ENCODE data around the gene EEFSEC. TPM values are rescaled to one million over a fixed set of nuclear protein-coding genes. Genes with fewer than 3 reads are reported as not detected.

The EEFSEC gene
- total RNA-seq, 1 donor, result 5.1 TPM

- Histone ChIP-seq H3K4me1 (ENCODE audit: insufficient read depth, low read length) (no peaks in the 10 kb centered on the region), H3K27me3 (ENCODE audit: insufficient read depth, low read length) (no peaks in the 10 kb centered on the region), H3K4me2 (ENCODE audit: insufficient read depth, low read length) (no peak overlapping the region), H4K20me1 (ENCODE audit: insufficient read depth, low read length) (peaks cover 5% of the 10 kb centered on the region), H3K79me2 (ENCODE audit: insufficient read depth, low read length) (no peaks in the 10 kb centered on the region), H3K4me3 (ENCODE audit: insufficient read depth, low read length) (no peak overlapping the region), H3K36me3 (ENCODE audit: insufficient read depth, low read length) (no peaks in the 10 kb centered on the region), H3K27ac (ENCODE audit: low read depth, low read length) (no peak overlapping the region), H3K9me3 (ENCODE audit: low read depth, low read length) (no peaks in the 10 kb centered on the region), H2AFZ (ENCODE audit: low read length) (no peak overlapping the region)
- DNase-seq (ENCODE audit: insufficient read length, low spot score, missing footprints), result no peak
- TF ChIP-seq CTCF (IDR thresholded peaks at IDR 0.05; ENCODE audit: extremely low read depth, low read depth, low read length), result no peak
Measured at GRCh38 chr3:128173200-128173599, 19.9 kb downstream of the EEFSEC start.

- Histone ChIP-seq H4K20me1 (ENCODE audit: insufficient read depth, low read length) (no peaks in the 10 kb centered on the region), H3K36me3 (ENCODE audit: insufficient read depth, low read length) (no peaks in the 10 kb centered on the region), H3K4me2 (ENCODE audit: insufficient read depth, low read length) (no peak overlapping the region), H3K79me2 (ENCODE audit: insufficient read depth, low read length) (no peaks in the 10 kb centered on the region), H2AFZ (ENCODE audit: low read length) (no peak overlapping the region), H3K4me3 (ENCODE audit: insufficient read depth, low read length) (no peak overlapping the region), H3K9me3 (ENCODE audit: low read depth, low read length) (no peaks in the 10 kb centered on the region), H3K27me3 (ENCODE audit: insufficient read depth, low read length) (no peaks in the 10 kb centered on the region), H3K4me1 (ENCODE audit: insufficient read depth, low read length) (no peaks in the 10 kb centered on the region), H3K27ac (ENCODE audit: low read depth, low read length) (no peak overlapping the region)
- TF ChIP-seq CTCF (IDR thresholded peaks at IDR 0.05; ENCODE audit: extremely low read depth, low read depth, low read length), result no peak
- no peak for DNase-seq (ENCODE audit: insufficient read length, low spot score, missing footprints)
Measured at GRCh38 chr3:128173849-128174248, 20.6 kb downstream of the EEFSEC start.

DNA sequence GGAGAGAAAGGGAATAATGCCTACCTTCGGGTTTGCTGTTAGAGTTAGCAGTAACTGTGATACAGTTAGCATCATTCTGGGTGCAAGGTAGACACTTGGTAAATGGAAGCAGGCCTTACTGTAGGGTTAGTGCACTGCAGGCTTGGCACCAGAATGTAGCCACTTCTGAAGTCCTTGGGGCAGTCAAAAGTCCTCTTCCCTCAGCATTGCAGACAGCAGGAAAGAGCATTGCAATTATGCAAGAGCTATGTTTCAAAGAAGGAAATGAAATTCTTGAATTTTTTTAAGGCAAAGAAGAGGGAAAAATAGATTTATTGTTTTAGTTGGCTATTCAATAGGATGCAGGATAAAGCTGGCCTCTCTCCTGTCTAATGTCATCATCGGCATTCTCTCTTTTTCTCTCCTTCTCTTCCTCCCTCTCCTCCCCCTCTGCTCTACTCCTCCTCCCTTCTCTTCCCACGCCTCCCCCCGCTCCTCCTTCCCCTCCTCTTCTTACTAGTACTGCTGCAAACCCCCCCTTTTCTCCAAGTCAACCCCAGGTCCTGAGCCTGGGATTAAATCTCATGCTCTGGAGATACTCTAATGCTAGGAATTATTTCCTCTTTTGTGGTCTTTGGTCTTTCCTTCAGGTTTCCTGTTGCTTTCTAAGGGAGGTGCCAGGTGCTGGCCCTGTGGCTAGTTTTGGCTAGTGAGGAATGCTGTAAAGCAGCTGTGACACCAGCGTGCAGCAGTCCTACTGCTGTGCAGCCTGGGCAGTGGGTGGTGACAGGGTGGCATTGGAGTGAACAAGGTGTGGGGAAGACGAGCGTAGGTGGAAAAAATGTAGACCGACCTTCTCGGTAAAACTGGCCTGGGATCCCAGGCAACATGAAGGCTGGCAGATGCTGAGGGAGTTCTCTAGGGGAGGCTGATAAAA is 21.7 kb downstream of the EEFSEC start:
- no peaks in the 10 kb centered on the region for H3K27me3 ChIP-seq (ENCODE audit: insufficient read depth, low read length)
- no peak overlapping the region for H3K27ac ChIP-seq (ENCODE audit: low read depth, low read length)
- H4K20me1 ChIP-seq (ENCODE audit: insufficient read depth, low read length), result no peaks in the 10 kb centered on the region
- no peak for TF ChIP-seq CTCF (IDR thresholded peaks at IDR 0.05; ENCODE audit: extremely low read depth, low read depth, low read length)
- H3K79me2 ChIP-seq (ENCODE audit: insufficient read depth, low read length), result no peaks in the 10 kb centered on the region
- no peaks in the 10 kb centered on the region for H3K4me1 ChIP-seq (ENCODE audit: insufficient read depth, low read length)
- DNase-seq (ENCODE audit: insufficient read length, low spot score, missing footprints), result no peak
- no peak overlapping the region for H3K4me2 ChIP-seq (ENCODE audit: insufficient read depth, low read length)
- no peaks in the 10 kb centered on the region for H3K9me3 ChIP-seq (ENCODE audit: low read depth, low read length)
- H3K4me3 ChIP-seq (ENCODE audit: insufficient read depth, low read length), result no peak overlapping the region
- H2AFZ ChIP-seq (ENCODE audit: low read length), result no peak overlapping the region
- no peaks in the 10 kb centered on the region for H3K36me3 ChIP-seq (ENCODE audit: insufficient read depth, low read length)

DNA sequence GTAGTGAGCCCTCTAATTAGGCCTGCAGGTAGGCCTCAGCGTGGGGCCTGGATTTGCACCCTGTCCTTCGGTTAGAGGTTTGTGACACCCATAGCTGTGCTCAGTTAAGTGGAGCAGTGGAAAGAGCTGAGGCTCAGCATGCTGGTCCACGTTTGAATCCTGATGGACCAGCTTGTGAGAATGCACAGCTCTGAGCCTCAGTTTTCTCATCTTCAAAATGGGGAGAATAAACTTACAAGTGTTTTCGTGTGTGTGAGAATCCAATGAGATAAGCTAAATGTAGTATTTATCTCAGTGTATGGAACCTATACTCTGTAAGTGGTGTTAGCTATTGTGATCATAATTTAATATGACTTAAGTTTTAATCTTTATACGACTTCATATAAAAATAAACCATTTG is 22.5 kb downstream of the EEFSEC start:
- Histone ChIP-seq H3K9me3 (ENCODE audit: low read depth, low read length) (no peaks in the 10 kb centered on the region), H3K27me3 (ENCODE audit: insufficient read depth, low read length) (no peaks in the 10 kb centered on the region), H3K79me2 (ENCODE audit: insufficient read depth, low read length) (peaks cover 4% of the 10 kb centered on the region), H4K20me1 (ENCODE audit: insufficient read depth, low read length) (no peaks in the 10 kb centered on the region), H2AFZ (ENCODE audit: low read length) (no peak overlapping the region), H3K4me3 (ENCODE audit: insufficient read depth, low read length) (no peak overlapping the region), H3K4me1 (ENCODE audit: insufficient read depth, low read length) (no peaks in the 10 kb centered on the region), H3K4me2 (ENCODE audit: insufficient read depth, low read length) (no peak overlapping the region), H3K27ac (ENCODE audit: low read depth, low read length) (no peak overlapping the region), H3K36me3 (ENCODE audit: insufficient read depth, low read length) (no peaks in the 10 kb centered on the region)
- no peak for TF ChIP-seq CTCF (IDR thresholded peaks at IDR 0.05; ENCODE audit: extremely low read depth, low read depth, low read length)
- no peak for DNase-seq (ENCODE audit: insufficient read length, low spot score, missing footprints)
